ENCODE results near the gene SYT8.

SYT8 gene

DNA sequence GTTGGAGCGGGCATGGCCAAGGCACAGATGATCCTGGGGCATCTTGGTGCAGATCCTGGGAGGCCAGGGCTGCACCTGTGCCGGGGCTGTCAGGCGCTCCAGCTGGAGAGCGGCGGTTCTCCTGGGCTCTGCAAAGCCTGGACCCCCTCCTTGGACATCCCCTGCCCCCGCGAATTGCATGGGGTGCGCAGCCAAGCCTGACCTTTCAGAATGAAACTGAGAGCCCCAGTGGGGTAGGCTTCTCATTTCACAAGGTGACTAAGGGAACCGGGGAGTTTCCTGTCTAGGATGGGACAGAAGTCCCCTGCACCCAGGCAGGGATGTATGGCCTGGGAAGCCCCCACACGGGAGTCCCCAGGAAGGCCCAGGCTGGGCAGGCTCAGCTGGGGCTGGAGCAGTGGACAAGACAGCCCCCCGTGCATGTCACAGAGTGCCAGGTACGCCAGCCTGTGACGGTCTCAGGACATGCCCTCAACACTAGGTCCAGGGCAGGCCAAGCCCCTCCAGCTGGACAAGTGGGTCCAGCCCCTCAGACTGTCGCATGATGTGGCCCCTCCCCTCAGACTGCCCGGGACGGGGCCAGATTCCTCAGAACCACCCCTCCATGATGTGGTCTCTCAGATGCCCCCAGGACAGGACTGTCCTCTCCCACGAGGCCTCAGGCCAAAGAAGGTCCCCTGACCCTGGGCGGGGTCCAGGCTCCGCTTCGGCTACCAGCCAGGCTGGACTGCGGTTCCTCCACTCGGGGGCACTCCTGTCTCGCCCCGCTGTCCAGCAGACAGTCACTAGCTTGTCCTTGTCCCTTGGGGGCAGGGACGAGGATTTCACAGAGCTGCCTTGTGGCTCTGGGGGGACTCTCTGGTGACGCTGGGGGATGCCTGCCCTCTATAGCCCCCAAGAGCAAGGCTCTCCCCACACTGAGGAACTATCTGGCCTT is 20.4 kb downstream of the SYT8 start:
- peak overlapping the region; percentile 46 to 81 for H3K27ac Mint-ChIP-seq
- H3K27me3 Mint-ChIP-seq = no peaks in the 10 kb centered on the region
- H3K4me3 Mint-ChIP-seq = peak overlapping the region; percentile 91 to 98
- peaks cover 74% of the 10 kb centered on the region for H3K4me1 Mint-ChIP-seq
- no peaks in the 10 kb centered on the region for H3K9me3 Mint-ChIP-seq
- ATAC-seq = peak; percentile 54
- DNase-seq = peak; percentile 63 to 82

DNA sequence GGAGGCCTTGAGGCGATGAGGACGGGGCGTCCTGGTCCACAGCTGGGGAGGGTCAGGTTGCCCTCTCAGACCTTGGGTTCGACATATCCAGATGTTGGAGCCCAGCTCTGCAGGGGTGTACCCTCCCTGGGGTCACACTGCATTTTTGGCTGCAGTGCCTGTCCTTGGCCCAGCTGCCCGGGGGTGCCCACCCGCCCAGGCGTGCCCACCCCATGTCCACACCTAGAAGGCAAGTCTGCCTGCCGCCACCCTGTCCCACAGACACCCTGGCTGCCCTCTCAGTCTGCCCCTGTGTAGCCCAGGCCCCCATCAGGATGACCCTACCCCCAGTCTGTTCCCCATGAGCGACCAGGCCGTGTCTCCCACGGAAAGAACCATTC is 21.1 kb downstream of the SYT8 start:
- no peaks in the 10 kb centered on the region for H3K27me3 Mint-ChIP-seq
- H3K4me3 Mint-ChIP-seq = peak overlapping the region; percentile 91 to 98
- H3K9me3 Mint-ChIP-seq = no peaks in the 10 kb centered on the region
- ATAC-seq = no peak
- peaks cover 67% of the 10 kb centered on the region for H3K4me1 Mint-ChIP-seq
- DNase-seq = no peak
- peak overlapping the region; percentile 12 to 81 for H3K27ac Mint-ChIP-seq

DNA sequence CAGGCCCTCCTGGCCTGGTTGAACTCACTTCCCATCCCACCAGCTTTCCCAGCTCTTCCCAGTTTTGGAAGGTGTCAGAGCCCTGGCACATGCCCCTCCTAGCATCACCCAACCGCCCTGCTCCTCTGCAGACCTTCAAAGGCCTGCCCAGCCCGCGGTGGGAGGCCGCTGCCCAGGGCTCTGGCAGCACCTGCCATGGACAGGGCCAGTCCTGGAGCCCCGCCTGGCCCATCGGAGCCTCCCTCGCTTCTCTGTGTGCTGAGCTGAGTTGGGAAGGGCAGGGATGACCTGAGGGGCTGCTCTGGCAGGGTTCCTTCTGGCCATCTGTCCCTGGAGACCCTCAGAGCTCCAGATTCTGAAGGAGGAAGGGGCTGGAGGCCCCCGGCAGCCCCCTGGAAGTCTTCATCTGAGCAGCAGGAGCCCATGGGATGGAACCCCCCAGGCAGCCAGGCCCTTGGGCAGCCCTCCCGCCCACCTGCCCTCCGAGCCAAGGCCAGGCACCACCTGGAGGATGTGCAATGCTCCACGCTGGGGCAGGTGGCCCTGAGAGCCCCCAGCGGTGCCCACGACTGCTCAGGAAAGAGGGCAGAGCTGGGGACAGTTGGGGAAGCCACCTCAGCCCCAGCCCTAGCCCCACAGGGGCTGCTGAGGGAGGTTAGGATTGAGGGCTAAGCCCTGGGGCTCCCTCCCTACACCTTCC is 21.7 kb downstream of the SYT8 start:
- ATAC-seq (no peak), DNase-seq (no peak)
- Mint-ChIP-seq H3K27me3 (no peaks in the 10 kb centered on the region), H3K4me3 (peak overlapping the region; percentile 4 to 98), H3K4me1 (peaks cover 61% of the 10 kb centered on the region), H3K9me3 (no peaks in the 10 kb centered on the region), H3K27ac (peak overlapping the region; percentile 12 to 74)

DNA sequence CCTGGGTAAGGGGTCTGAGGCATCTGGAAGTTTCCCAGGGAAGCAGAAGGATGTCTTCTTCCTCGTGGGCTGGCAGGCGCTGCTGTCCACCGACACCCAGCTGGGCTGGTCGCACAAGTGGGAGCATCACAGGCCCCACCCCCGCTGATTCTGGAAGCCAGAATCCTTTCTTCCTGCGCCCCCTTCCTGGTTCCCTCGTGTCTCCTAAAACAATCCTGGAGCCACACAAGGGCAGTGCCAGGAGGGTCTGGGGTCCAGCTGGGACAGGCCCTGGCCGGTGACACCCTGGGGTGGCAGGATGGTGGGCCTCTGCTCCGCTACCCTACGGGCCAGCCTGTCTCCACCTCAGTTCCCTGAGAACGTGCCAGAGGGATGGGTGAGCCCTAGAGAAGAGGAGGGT is 22.3 kb downstream of the SYT8 start:
- Mint-ChIP-seq H3K9me3 (no peaks in the 10 kb centered on the region), H3K4me3 (no peak overlapping the region), H3K4me1 (peaks cover 55% of the 10 kb centered on the region), H3K27me3 (no peaks in the 10 kb centered on the region), H3K27ac (no peak overlapping the region)
- ATAC-seq (no peak), DNase-seq (no peak)

DNA sequence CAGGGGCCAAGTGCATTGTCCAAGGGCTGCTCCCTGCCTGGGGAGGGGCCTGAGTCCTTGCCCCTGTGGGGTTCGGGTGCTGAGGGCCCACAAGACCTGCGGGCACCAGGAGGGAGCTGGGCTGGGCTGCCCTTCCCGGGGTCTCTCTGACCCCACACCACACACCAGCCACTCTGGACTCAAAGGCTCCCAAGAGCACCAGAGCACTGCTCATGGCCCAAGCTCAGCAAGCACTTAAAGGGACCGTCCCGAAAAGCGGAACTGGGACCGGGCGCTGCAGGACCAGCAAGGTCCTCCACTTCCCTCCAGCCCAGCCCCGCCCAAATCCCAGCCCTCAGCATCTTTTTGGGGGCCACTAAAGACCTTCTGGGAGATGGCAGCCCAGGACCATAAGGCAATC is 23.4 kb downstream of the SYT8 start:
- H3K4me3 Mint-ChIP-seq = no peak overlapping the region
- ATAC-seq (no peak), DNase-seq (no peak)
- no peaks in the 10 kb centered on the region for H3K27me3 Mint-ChIP-seq
- H3K9me3 Mint-ChIP-seq = no peaks in the 10 kb centered on the region
- no peak overlapping the region for H3K27ac Mint-ChIP-seq
- peaks cover 44% of the 10 kb centered on the region for H3K4me1 Mint-ChIP-seq

DNA sequence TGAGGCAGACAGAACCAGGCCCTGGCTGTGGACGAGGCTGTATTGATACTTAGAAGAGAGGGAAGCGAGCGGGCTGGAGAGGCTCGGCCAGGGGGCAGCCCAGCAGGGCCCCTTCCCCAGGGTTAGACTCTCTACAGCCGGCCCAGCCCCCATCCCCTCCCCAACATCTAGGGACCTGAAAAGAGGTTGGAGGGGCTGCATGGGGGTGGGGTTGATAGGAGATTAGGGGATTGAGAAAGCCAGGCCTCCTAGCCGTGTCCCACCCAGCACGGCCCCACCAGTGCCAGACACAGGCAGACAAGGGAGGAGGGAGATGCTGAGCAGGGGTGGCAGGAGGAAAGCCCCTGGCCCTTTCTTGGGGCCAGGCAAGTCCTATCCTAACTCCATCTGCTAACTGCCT is 23.8 kb downstream of the SYT8 start:
- Mint-ChIP-seq H3K27ac (peak overlapping the region in 1 of 2 donors; percentile 15), H3K4me3 (no peak overlapping the region), H3K27me3 (no peaks in the 10 kb centered on the region), H3K4me1 (peaks cover 43% of the 10 kb centered on the region), H3K9me3 (no peaks in the 10 kb centered on the region)
- ATAC-seq (no peak), DNase-seq (no peak)

DNA sequence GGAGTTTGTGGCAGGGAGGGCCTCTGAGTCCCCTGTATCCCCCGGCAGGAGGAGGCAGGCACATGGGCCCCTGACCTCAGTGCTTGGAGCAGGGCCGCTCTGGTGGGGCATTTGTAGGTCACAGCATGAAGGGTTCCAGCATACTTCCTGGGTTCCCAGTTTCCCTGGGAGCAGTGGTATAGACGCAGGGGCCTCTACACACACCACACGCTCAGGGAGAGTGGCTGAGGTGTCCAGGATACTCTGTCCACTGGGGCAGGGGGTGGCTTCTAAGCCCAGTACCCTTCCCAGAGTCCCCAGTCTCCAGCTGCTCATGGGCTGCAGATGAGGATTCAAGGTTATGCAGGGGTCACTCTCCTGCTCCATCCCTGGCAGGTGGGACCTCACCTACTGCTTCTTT is 24.2 kb downstream of the SYT8 start:
- Mint-ChIP-seq H3K4me3 (no peak overlapping the region), H3K4me1 (peaks cover 47% of the 10 kb centered on the region)

DNA sequence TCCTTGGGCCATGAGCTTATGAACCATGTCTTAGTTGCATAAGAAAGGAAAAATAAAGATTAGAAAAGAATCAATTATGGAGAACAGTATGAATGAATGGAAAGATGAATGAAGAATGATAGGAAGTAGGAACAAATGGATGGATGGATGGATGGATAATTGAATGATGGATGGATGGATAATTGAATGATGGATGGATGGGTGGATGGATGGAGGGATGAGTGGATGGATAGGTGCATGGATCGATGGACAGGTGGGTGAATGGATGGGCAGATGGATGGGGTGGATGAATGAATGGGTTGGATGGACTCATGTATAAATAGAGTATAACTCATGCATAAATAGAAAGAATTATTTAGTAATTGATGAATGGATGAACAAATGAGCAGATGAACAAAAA is 25.3 kb downstream of the SYT8 start:
- ATAC-seq = no peak
- Mint-ChIP-seq H3K4me1 (peaks cover 53% of the 10 kb centered on the region), H3K27ac (no peak overlapping the region), H3K27me3 (no peaks in the 10 kb centered on the region), H3K9me3 (no peaks in the 10 kb centered on the region), H3K4me3 (no peak overlapping the region)
- no peak for DNase-seq

More for the DNA sequence above, 24.2 kb downstream of the SYT8 start:
- DNase-seq (no peak), ATAC-seq (no peak)
- Mint-ChIP-seq H3K9me3 (no peaks in the 10 kb centered on the region), H3K27ac (peak overlapping the region in 1 of 2 donors; percentile 15), H3K27me3 (no peaks in the 10 kb centered on the region)

DNA sequence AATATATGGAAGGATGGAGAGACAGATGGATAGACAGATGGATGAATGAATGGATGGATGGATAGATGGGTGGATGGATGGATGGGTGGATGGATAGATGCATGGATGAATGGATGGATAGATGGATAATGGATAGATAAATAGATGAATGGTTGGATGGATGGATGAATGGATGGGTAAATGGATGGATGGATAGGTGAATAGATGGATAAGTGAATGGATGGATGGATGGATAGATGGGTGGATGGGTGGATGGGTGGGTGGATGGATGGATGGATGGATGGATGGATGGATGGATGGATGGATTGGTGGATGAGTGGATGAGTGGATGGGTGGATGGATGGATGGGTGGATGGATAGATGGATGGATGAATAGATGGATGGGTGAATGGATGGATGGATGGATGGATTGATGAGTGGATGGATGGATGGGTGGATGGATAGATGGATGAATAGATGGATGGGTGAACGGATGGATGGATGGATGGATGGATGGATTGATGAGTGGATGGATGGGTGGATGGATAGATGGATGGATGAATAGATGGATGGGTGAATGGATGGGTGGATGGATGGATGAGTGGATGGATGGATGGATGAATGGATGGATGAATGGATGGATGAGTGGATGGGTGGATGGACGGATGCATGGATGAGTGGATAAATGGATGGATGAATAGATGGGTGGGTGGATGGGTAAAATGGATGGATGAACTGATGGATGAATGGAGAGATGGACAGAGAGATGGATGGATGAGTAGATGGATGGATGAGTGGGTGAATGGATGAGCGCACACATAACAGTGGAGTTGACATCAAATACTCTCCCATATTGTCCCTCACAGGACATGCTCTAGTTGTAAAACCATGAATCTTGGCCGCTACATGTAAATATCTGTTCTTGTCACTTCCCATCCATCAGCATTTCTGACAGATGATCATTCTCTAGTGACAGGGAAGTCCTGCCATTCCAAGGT is 26.9 kb downstream of the SYT8 start:
- Mint-ChIP-seq H3K4me3 (no peak overlapping the region), H3K27me3 (no peaks in the 10 kb centered on the region), H3K27ac (no peak overlapping the region), H3K4me1 (peaks cover 55% of the 10 kb centered on the region), H3K9me3 (no peaks in the 10 kb centered on the region)
- DNase-seq = no peak
- ATAC-seq = no peak

DNA sequence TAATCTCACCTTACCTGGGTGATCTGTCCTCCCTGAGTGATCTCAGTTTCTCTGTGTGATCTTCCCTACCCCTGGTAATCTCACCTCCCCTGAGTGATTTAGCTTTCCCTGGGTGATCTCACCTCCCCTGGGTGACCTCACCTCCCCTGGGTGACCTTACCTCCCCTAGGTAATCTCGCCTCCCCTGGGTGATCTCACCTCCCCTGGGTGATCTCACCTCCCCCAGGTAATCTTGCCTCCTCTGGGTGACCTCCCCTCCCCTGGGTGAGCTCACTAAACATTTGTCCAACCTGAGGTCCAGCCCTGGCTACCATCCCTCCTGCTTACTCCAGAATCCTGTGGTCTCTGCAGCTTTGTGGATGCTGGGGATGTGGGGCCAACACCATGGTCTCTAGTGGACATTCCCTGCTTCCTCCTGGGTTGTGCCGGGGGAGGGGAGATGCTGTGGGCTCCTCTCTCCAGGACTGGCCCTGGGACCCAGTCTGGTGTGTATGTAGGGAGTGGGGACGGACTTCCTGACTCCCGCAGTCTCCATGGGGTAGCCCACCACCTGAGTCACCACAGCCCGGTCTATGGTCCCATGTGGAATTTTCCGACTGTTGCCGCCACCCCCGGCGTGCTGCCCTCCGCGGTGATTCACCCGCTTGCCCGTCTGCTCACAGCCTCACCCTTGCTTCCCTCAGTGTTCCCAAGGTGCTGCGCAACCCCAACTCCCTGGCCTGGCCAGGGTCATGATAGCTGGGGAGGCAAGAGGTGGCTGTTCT is 28.0 kb downstream of the SYT8 start:
- Mint-ChIP-seq H3K4me1 (peaks cover 56% of the 10 kb centered on the region), H3K4me3 (no peak overlapping the region), H3K9me3 (no peaks in the 10 kb centered on the region), H3K27me3 (no peaks in the 10 kb centered on the region), H3K27ac (no peak overlapping the region)
- ATAC-seq (no peak), DNase-seq (no peak)

DNA sequence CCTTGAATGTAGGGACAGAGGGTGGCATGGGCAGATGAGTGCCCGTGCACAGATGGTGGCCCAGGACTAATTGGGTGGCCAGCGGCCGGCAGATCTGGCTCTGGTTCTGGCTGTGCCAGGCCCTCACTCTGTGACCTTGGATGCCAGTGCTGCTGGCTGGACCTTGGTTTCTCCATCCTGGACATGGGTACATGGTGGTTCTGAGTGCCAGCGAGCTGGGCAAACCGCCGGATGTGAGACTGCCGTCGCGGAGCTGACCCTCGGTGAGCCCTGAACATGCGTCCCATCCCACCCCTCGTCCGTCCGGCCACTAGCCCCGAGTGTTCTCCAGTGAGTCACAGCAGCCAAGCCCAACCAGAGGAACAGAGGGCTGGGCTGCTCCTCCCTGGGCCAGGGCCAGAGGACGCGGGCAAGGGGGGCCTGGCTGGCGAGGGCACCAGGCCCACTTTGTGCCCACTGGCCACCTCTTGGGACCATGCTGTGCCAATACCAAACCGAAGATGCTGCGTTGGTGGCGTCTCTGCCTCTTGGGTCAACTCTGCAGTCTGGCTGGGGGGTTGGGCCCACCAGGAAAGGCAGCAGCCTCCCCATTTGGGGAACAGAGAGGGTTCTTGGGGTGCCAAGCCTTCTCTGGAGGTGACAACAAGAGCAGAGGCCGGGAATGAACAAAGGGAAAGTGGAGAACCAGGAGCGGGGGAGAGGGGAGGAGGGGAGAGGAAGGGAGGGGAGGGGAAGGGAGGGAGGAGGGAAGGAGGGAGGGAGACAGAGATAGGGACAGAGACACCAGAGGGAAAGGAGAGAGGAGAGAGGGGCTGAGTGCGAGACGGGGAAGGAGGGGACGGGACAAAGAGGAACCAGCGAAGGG is 28.8 kb downstream of the SYT8 start:
- no peaks in the 10 kb centered on the region for H3K9me3 Mint-ChIP-seq
- H3K27me3 Mint-ChIP-seq = no peaks in the 10 kb centered on the region
- DNase-seq (no peak), ATAC-seq (no peak)
- H3K4me1 Mint-ChIP-seq = peaks cover 56% of the 10 kb centered on the region
- H3K4me3 Mint-ChIP-seq = no peak overlapping the region
- H3K27ac Mint-ChIP-seq = peak overlapping the region in 1 of 2 donors; percentile 4

DNA sequence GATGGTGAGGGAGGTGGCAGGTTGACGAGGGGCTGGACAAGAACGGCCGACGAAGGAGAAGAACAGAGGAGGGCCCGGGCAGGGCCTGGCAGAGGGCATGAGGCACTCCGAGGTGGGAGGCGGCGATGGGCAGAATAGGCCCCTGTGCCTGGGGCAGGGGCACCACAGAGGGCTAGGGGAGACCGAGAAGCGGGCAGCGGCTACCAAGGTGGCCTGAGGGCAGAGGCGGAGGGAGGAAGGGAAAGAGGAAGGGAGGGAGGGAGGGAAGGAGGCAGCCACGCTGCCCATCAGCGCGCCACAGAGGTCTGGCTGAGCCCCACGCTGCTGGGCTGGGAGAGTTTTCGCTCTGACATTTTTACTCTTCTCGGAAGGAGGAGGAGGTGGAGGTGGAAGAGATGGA is 29.4 kb downstream of the SYT8 start:
- no peak for ATAC-seq
- no peak for DNase-seq
- no peak overlapping the region for H3K4me3 Mint-ChIP-seq
- no peaks in the 10 kb centered on the region for H3K27me3 Mint-ChIP-seq
- peak overlapping the region in 1 of 2 donors; percentile 4 for H3K27ac Mint-ChIP-seq
- peaks cover 56% of the 10 kb centered on the region for H3K4me1 Mint-ChIP-seq
- H3K9me3 Mint-ChIP-seq = no peaks in the 10 kb centered on the region

DNA sequence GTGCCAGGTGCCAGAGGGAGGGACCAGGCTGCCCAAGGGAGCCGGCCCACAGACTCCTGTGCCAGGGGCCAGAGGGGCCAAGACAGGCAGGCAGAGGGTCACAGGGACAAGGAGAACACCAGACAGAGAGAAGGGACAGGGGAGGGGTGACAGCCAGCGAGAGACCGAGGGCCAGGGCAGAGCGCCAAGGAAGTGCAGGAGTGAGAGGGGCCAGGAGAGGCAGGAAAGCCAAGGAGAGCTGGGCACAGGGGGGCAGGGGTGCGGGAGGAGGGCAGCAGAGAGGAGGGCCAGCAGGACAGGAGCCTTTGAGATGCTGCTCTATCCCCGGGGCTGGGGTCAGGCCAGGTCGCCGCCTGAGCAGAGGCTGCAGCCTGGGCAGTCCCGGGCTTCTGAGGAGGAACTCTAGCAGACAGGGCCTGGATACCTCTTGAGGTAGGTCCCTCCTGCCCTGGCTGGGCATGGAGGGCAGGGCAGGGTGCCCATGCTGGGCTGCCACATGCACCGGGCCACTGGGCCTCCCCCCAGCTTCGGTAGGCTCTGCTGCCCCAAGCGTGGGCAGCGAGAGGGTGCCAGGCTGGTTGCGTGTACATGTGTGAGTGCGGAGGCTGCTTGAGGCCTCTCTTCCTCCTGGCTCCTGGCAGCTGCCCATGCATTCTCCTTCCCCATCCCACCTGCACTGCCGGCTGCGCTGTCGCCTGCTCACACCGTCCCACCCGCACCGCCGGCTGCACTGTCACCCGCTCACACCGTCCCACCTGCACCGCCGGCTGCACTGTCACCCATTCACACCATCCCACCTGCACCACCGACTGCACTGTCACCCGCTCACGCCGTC is 30.3 kb downstream of the SYT8 start:
- Mint-ChIP-seq H3K9me3 (no peaks in the 10 kb centered on the region), H3K27me3 (no peaks in the 10 kb centered on the region), H3K4me1 (peaks cover 61% of the 10 kb centered on the region), H3K4me3 (no peak overlapping the region), H3K27ac (peak overlapping the region in 1 of 2 donors; percentile 17)
- DNase-seq (no peak), ATAC-seq (peak; percentile 21)
